ENCODE data around the gene CCN5. TPM values are rescaled to one million over a fixed set of nuclear protein-coding genes. Genes with fewer than 3 reads are reported as not detected.

The CCN5 gene
- total RNA-seq, 2 experiments from 2014 or later, result not detected

GRCh38 chr20:44681796-44682566 lies 33.2 kb upstream of the CCN5 start:
- ChIA-PET POLR2A (interaction anchor here (0.7 to 0.9 kb wide), 5 partner anchors 15 to 146 kb away, joined by 3 to 4 read pairs (median 3); no protein-coding TSS in a partner anchor), CTCF (ENCODE audit: unreplicated experiment) (interaction anchor here (1.1 kb wide), 1 partner anchor 32 kb away, joined by 3 read pairs; no protein-coding TSS in a partner anchor)
- no peak for TF ChIP-seq CTCF (conservative IDR thresholded peaks at IDR 0.05; ENCODE audit: low read length)
- no peak for TF ChIP-seq EZH2phosphoT487 (IDR thresholded peaks at IDR 0.05; ENCODE audit: borderline replicate concordance, low read depth, low read length)
- Histone ChIP-seq H3K4me3 (ENCODE audit: low read depth, low read length, poor library complexity, severe bottlenecking) (no peak overlapping the region), H4K20me1 (ENCODE audit: insufficient read depth, low read length) (no peaks in the 10 kb centered on the region), H3K36me3 (ENCODE audit: insufficient read depth, low read length) (no peaks in the 10 kb centered on the region), H3K9me2 (ENCODE audit: insufficient read depth, low read length) (no peaks in the 10 kb centered on the region), H3K4me1 (ENCODE audit: insufficient read depth, low read length, poor library complexity, severe bottlenecking) (peaks cover 32% of the 10 kb centered on the region), H3K27ac (ENCODE audit: low read depth, low read length, poor library complexity, severe bottlenecking) (no peak overlapping the region), H3K4me2 (ENCODE audit: low read length) (no peak overlapping the region), H2AFZ (ENCODE audit: low read length) (no peak overlapping the region), H3K79me2 (ENCODE audit: insufficient read depth, low read depth, low read length) (no peaks in the 10 kb centered on the region), H3K9me3 (ENCODE audit: low read length) (no peaks in the 10 kb centered on the region)
- BruUV-seq (replicated peaks), result no TSS peak
- no peak for DNase-seq (ENCODE audit: low spot score)
- intact Hi-C loops (cut with micrococcal nuclease; ENCODE audit: unreplicated experiment), result loop anchor here (2.0 to 5.0 kb wide), 3 partner anchors 35 to 105 kb away; no protein-coding TSS in a partner anchor

- H3K27ac ChIP-seq (ENCODE audit: low read depth, low read length, poor library complexity, severe bottlenecking), result peak overlapping the region; percentile 41
- H3K9me2 ChIP-seq (ENCODE audit: insufficient read depth, low read length), result no peaks in the 10 kb centered on the region
- ChIA-PET POLR2A (interaction anchor here (0.6 to 1.1 kb wide), 8 partner anchors 36 to 1122 kb away, joined by 3 to 6 read pairs (median 4); partner anchors contain the start of gene YWHAB), CTCF (ENCODE audit: unreplicated experiment) (interaction anchor here (0.5 to 1.3 kb wide), 5 partner anchors 34 to 107 kb away, joined by 3 to 4 read pairs (median 3); no protein-coding TSS in a partner anchor)
- peak; percentile 91 for TF ChIP-seq CTCF (conservative IDR thresholded peaks at IDR 0.05; ENCODE audit: low read length)
- TF ChIP-seq EZH2phosphoT487 (IDR thresholded peaks at IDR 0.05; ENCODE audit: borderline replicate concordance, low read depth, low read length), result no peak
- peaks cover 32% of the 10 kb centered on the region for H3K4me1 ChIP-seq (ENCODE audit: insufficient read depth, low read length, poor library complexity, severe bottlenecking)
- BruUV-seq (replicated peaks), result no TSS peak
- H3K36me3 ChIP-seq (ENCODE audit: insufficient read depth, low read length), result no peaks in the 10 kb centered on the region
- intact Hi-C loops (cut with micrococcal nuclease; ENCODE audit: unreplicated experiment), result loop anchor here (1.0 to 5.0 kb wide), 6 partner anchors 37 to 469 kb away; no protein-coding TSS in a partner anchor
- peak; percentile 91 for DNase-seq (ENCODE audit: low spot score)
- H4K20me1 ChIP-seq (ENCODE audit: insufficient read depth, low read length), result no peaks in the 10 kb centered on the region
- H3K4me3 ChIP-seq (ENCODE audit: low read depth, low read length, poor library complexity, severe bottlenecking), result no peak overlapping the region
- H3K9me3 ChIP-seq (ENCODE audit: low read length), result no peaks in the 10 kb centered on the region
- no peaks in the 10 kb centered on the region for H3K79me2 ChIP-seq (ENCODE audit: insufficient read depth, low read depth, low read length)
- peak overlapping the region; percentile 35 for H3K4me2 ChIP-seq (ENCODE audit: low read length)
- H2AFZ ChIP-seq (ENCODE audit: low read length), result peak overlapping the region; percentile 94
These were observed 31.7 kb upstream of the CCN5 start for GRCh38 chr20:44683263-44684046.
